Stimulated activated CD8-positive, alpha-beta memory T cell treated with anti-CD3 and anti-CD28 coated beads, Interleukin-7, amount 100 ng/mL, for 1 hour (primary cell): Measurements from ENCODE around the gene LUC7L.

Source experiments
- DNase-seq, 2 donors: peaks; one replicate each; pipeline ENCODE4 v3.0.0-alpha.2; 2020; ENCODE audit warnings: low read depth in 2 of 2

The LUC7L gene

GRCh38 chr16:143047-143446 lies 86.2 kb downstream of the LUC7L start:
- DNase-seq, result no peak

GRCh38 chr16:142405-142967 lies 86.8 kb downstream of the LUC7L start:
- no peak for DNase-seq

- DNase-seq, result no peak
These were observed 88.9 kb downstream of the LUC7L start for GRCh38 chr16:140175-140857.
